C4-2B (cell line): ENCODE measurements around the gene CCDC158.

Experiments
- H3K27ac ChIP-seq: fragments of 450-650 bp; 2 replicates; pipeline ENCODE4 v1.5.1; 2017
- CTCF ChIP-seq: fragments of 450-650 bp; conservative IDR thresholded peaks from 2 replicates; pipeline ENCODE4 v1.5.1; 2017; ENCODE audit warnings: mild to moderate bottlenecking
- ZFX ChIP-seq: fragments of 450-650 bp; IDR thresholded peaks from 2 replicates; pipeline ENCODE4 v1.6.1; 2017

The CCDC158 gene

GRCh38 chr4:76442807-76443206 lies 21.9 kb upstream of the CCDC158 start:
- TF ChIP-seq ZFX (no peak), CTCF (no peak)
- no peak overlapping the region for H3K27ac ChIP-seq

GRCh38 chr4:76441881-76442280 lies 20.9 kb upstream of the CCDC158 start:
- no peak overlapping the region for H3K27ac ChIP-seq

GRCh38 chr4:76439491-76439890 lies 18.6 kb upstream of the CCDC158 start:
- TF ChIP-seq CTCF (no peak), ZFX (no peak)
- no peak overlapping the region for H3K27ac ChIP-seq

More at GRCh38 chr4:76441881-76442280, 20.9 kb upstream of the CCDC158 start:
- TF ChIP-seq ZFX (no peak), CTCF (no peak)

GRCh38 chr4:76435528-76436319 lies 14.8 kb upstream of the CCDC158 start:
- no peak overlapping the region for H3K27ac ChIP-seq
- TF ChIP-seq ZFX, result no peak
- no peak for TF ChIP-seq CTCF

- H3K27ac ChIP-seq, result no peak within 1 kb of the TSS
- TF ChIP-seq ZFX (no peak), CTCF (no peak)
Measured at GRCh38 chr4:76434901-76435527, 14.1 kb upstream of the CCDC158 start, which contains the start of gene SHROOM3. Gene SHROOM3 (plus strand): TSS chr4:76435229. CDS start chr4:76436053, 824 bp downstream.

GRCh38 chr4:76430519-76431388 lies 9.8 kb upstream of the CCDC158 start:
- H3K27ac ChIP-seq, result peak overlapping the region; percentile 26
- no peak for TF ChIP-seq ZFX
- peak; percentile 87 for TF ChIP-seq CTCF
